ENCODE measurements around the gene IGF2R. TPM values are rescaled to one million over a fixed set of nuclear protein-coding genes. Genes with fewer than 3 reads are reported as not detected.

Gene IGF2R
- total RNA-seq, 4 donors from 2014 or later: 60.0 to 93.4 (median 71.7) TPM

- H3K4me3 ChIP-seq (ENCODE audit: low read depth, poor library complexity, severe bottlenecking): no peak overlapping the region
- 49 to 50% methylated on average over 13 of the region's 13 CpGs for WGBS, 2 donors
- no peak for DNase-seq (ENCODE audit: low spot score in 2 of 2)
- TF ChIP-seq POLR2A (IDR thresholded peaks at IDR 0.05) (no peak), CTCF (IDR thresholded peaks at IDR 0.05) (no peak)
- intact Hi-C loops (cut with DNase I; ENCODE audit: low total_unique reads): no loop called here
These were observed 9.6 kb downstream of the IGF2R start for GRCh38 chr6:159978291-159979135.

GRCh38 chr6:159979136-159979874 is 10.4 kb downstream of the IGF2R start:
- DNase-seq (ENCODE audit: low spot score in 2 of 2): peak in 1 of 2 donors; percentile 85
- H3K4me3 ChIP-seq (ENCODE audit: low read depth, poor library complexity, severe bottlenecking): no peak overlapping the region
- intact Hi-C loops (cut with DNase I; ENCODE audit: low total_unique reads): no loop called here
- TF ChIP-seq POLR2A (IDR thresholded peaks at IDR 0.05) (no peak), CTCF (IDR thresholded peaks at IDR 0.05) (no peak)
- 66 to 67% methylated on average over 11 of the region's 11 CpGs for WGBS, 2 donors

GRCh38 chr6:159980474-159980873 is 11.6 kb downstream of the IGF2R start:
- peak in 1 of 2 donors; percentile 78 for DNase-seq (ENCODE audit: low spot score in 2 of 2)
- no peak for TF ChIP-seq CTCF (IDR thresholded peaks at IDR 0.05)
- TF ChIP-seq POLR2A (IDR thresholded peaks at IDR 0.05): no peak
- intact Hi-C loops (cut with DNase I; ENCODE audit: low total_unique reads): no loop called here
- 90 to 100% methylated on average over 5 of the region's 5 CpGs for WGBS, 2 donors
- H3K4me3 ChIP-seq (ENCODE audit: low read depth, poor library complexity, severe bottlenecking): no peak overlapping the region

GRCh38 chr6:159981071-159981402 is 12.2 kb downstream of the IGF2R start:
- WGBS, 2 donors: 87 to 97% methylated on average over 6 of the region's 6 CpGs
- intact Hi-C loops (cut with DNase I; ENCODE audit: low total_unique reads): no loop called here
- H3K4me3 ChIP-seq (ENCODE audit: low read depth, poor library complexity, severe bottlenecking): no peak overlapping the region
- TF ChIP-seq POLR2A (IDR thresholded peaks at IDR 0.05): no peak
- no peak for TF ChIP-seq CTCF (IDR thresholded peaks at IDR 0.05)
- DNase-seq (ENCODE audit: low spot score in 2 of 2): peak in 1 of 2 donors; percentile 83

- WGBS, 2 donors: 31 to 45% methylated on average over 16 of the region's 16 CpGs
- peak in 1 of 2 donors; percentile 90 for DNase-seq (ENCODE audit: low spot score in 2 of 2)
- H3K4me3 ChIP-seq (ENCODE audit: low read depth, poor library complexity, severe bottlenecking): no peak overlapping the region
- TF ChIP-seq POLR2A (IDR thresholded peaks at IDR 0.05) (no peak), CTCF (IDR thresholded peaks at IDR 0.05) (no peak)
- intact Hi-C loops (cut with DNase I; ENCODE audit: low total_unique reads): no loop called here
These were observed 12.7 kb downstream of the IGF2R start for GRCh38 chr6:159981403-159982245.

Data from lower leg skin (tissue), 4 donors.